ENCODE results near the gene GPR149.

The GPR149 gene

GRCh38 chr3:154356009-154356408 lies 74.0 kb downstream of the GPR149 start:
- DNase-seq (ENCODE audit: low read depth, low spot score) = no peak
- no peak overlapping the region for H3K4me3 ChIP-seq (ENCODE audit: low read length)

GRCh38 chr3:154349223-154349622 lies 80.8 kb downstream of the GPR149 start:
- H3K4me3 ChIP-seq (ENCODE audit: low read length) = no peak overlapping the region
- no peak for DNase-seq (ENCODE audit: low read depth, low spot score)

- DNase-seq (ENCODE audit: low read depth, low spot score) = no peak
- H3K4me3 ChIP-seq (ENCODE audit: low read length) = no peak overlapping the region
Observed at GRCh38 chr3:154345422-154346122, 84.4 kb downstream of the GPR149 start.

GRCh38 chr3:154338570-154338969 lies 91.4 kb downstream of the GPR149 start:
- DNase-seq (ENCODE audit: low read depth, low spot score) = no peak
- H3K4me3 ChIP-seq (ENCODE audit: low read length) = no peak overlapping the region

GRCh38 chr3:154338008-154338407 lies 92.0 kb downstream of the GPR149 start:
- no peak for DNase-seq (ENCODE audit: low read depth, low spot score)
- H3K4me3 ChIP-seq (ENCODE audit: low read length) = no peak overlapping the region

- H3K4me3 ChIP-seq (ENCODE audit: low read length) = no peak overlapping the region
- peak; percentile 22 for DNase-seq (ENCODE audit: low read depth, low spot score)
Observed at GRCh38 chr3:154334973-154335420, 95.0 kb downstream of the GPR149 start.

- no peak overlapping the region for H3K4me3 ChIP-seq (ENCODE audit: low read length)
- no peak for DNase-seq (ENCODE audit: low read depth, low spot score)
Observed at GRCh38 chr3:154327871-154328270, 102.1 kb downstream of the GPR149 start.

- peak overlapping the region; percentile 97 for H3K4me3 ChIP-seq (ENCODE audit: low read length)
- no peak for DNase-seq (ENCODE audit: low read depth, low spot score)
Observed at GRCh38 chr3:154324919-154325318, 105.1 kb downstream of the GPR149 start.

GRCh38 chr3:154323891-154324738 lies 105.9 kb downstream of the GPR149 start, which contains the start of gene DHX36:
DHX36 (minus strand) TSS chr3:154324487; CDS start chr3:154324416, 71 bp downstream.
- H3K4me3 ChIP-seq (ENCODE audit: low read length) = peak within 1 kb of the TSS; percentile 97
- peak; percentile 90 for DNase-seq (ENCODE audit: low read depth, low spot score)

- no peak for DNase-seq (ENCODE audit: low read depth, low spot score)
- no peak overlapping the region for H3K4me3 ChIP-seq (ENCODE audit: low read length)
Observed at GRCh38 chr3:154316974-154317767, 112.8 kb downstream of the GPR149 start.

- H3K4me3 ChIP-seq (ENCODE audit: low read length) = no peak overlapping the region
- DNase-seq (ENCODE audit: low read depth, low spot score) = no peak
Observed at GRCh38 chr3:154314152-154314551, 115.8 kb downstream of the GPR149 start.

- no peak for DNase-seq (ENCODE audit: low read depth, low spot score)
- no peak overlapping the region for H3K4me3 ChIP-seq (ENCODE audit: low read length)
Observed at GRCh38 chr3:154310840-154311239, 119.2 kb downstream of the GPR149 start.

GRCh38 chr3:154307363-154307762 lies 122.6 kb downstream of the GPR149 start:
- DNase-seq (ENCODE audit: low read depth, low spot score) = no peak
- no peak overlapping the region for H3K4me3 ChIP-seq (ENCODE audit: low read length)

GRCh38 chr3:154304936-154305335 lies 125.1 kb downstream of the GPR149 start:
- no peak for DNase-seq (ENCODE audit: low read depth, low spot score)
- no peak overlapping the region for H3K4me3 ChIP-seq (ENCODE audit: low read length)

- H3K4me3 ChIP-seq (ENCODE audit: low read length) = no peak overlapping the region
- DNase-seq (ENCODE audit: low read depth, low spot score) = no peak
Observed at GRCh38 chr3:154304116-154304786, 125.7 kb downstream of the GPR149 start.

GRCh38 chr3:154301561-154301960 lies 128.4 kb downstream of the GPR149 start:
- H3K4me3 ChIP-seq (ENCODE audit: low read length) = no peak overlapping the region

GRCh38 chr3:154294016-154294415 lies 136.0 kb downstream of the GPR149 start:
- no peak for DNase-seq (ENCODE audit: low read depth, low spot score)

More at GRCh38 chr3:154301561-154301960, 128.4 kb downstream of the GPR149 start:
- no peak for DNase-seq (ENCODE audit: low read depth, low spot score)

GRCh38 chr3:154290187-154290586 lies 139.8 kb downstream of the GPR149 start:
- no peak overlapping the region for H3K4me3 ChIP-seq (ENCODE audit: low read length)
- no peak for DNase-seq (ENCODE audit: low read depth, low spot score)

More at GRCh38 chr3:154294016-154294415, 136.0 kb downstream of the GPR149 start:
- H3K4me3 ChIP-seq (ENCODE audit: low read length) = no peak overlapping the region
